IMR-90 (cell line): ENCODE results near the gene GFOD2. TPM values are rescaled to one million over a fixed set of nuclear protein-coding genes. Genes with fewer than 3 reads are reported as not detected.

Experiments used
- ATAC-seq: fragments of 200-7000 bp; cut with Tn5 transposase; 2 replicates; pipeline ENCODE4 v1.9.1; 2020; ENCODE audit warnings: low read depth, mild to moderate bottlenecking, moderate library complexity
- BruUV-seq: library from RNA; stranded (reverse); fragments of 400-500 nt; replicated peaks from 2 replicates; lab custom pipeline; 2021; lab: Mats Ljungman, UMichigan
- CTCF ChIA-PET: fragments of 300-600 bp; formaldehyde crosslinking; extraction: SDS; loops from one replicate; lab custom pipeline; 2021; ENCODE audit warnings: antibody characterized with exemption; lab: Yijun Ruan, JAX
- POLR2A ChIA-PET: fragments of 300-600 bp; sonication (Branson Sonifier 250); formaldehyde crosslinking; loops from one replicate; lab custom pipeline; 2022; ENCODE audit warnings: antibody characterized with exemption; ENCODE audit not compliant: unreplicated experiment; lab: Charles Lee
- DNase-seq: peaks from one replicate; pipeline ENCODE4 v3.0.0; 2013
- H2AFZ ChIP-seq: replicated peaks from 2 replicates; pipeline ENCODE3; 2013; ENCODE audit warnings: low read length, mild to moderate bottlenecking; ENCODE audit not compliant: poor library complexity
- H2AK5ac ChIP-seq: 2 replicates; pipeline ENCODE4 v1.6.1; 2013; ENCODE audit warnings: low read depth, low read length, inconsistent platforms
- H2AK9ac ChIP-seq: replicated peaks from 2 replicates; pipeline ENCODE3; 2013; ENCODE audit warnings: mild to moderate bottlenecking, low read depth, low read length, moderate library complexity; ENCODE audit not compliant: poor library complexity
- H2BK120ac ChIP-seq: 2 replicates; pipeline ENCODE4 v1.6.1; 2013; ENCODE audit warnings: low read depth, low read length, inconsistent platforms
- H2BK15ac ChIP-seq: 3 replicates; pipeline ENCODE4 v1.6.1; 2013; ENCODE audit warnings: low read depth, low read length, inconsistent platforms
- H2BK20ac ChIP-seq: 2 replicates; pipeline ENCODE4 v1.6.1; 2013; ENCODE audit warnings: low read depth, mild to moderate bottlenecking, inconsistent platforms, low read length, moderate library complexity
- H2BK5ac ChIP-seq: 2 replicates; pipeline ENCODE4 v1.6.1; 2013; ENCODE audit warnings: mild to moderate bottlenecking, low read depth, low read length, inconsistent platforms; ENCODE audit not compliant: poor library complexity, severe bottlenecking
- H3K14ac ChIP-seq: replicated peaks from 2 replicates; pipeline ENCODE4 v1.6.1; 2013; ENCODE audit warnings: low read depth, low read length, inconsistent platforms
- H3K18ac ChIP-seq: 2 replicates; pipeline ENCODE4 v1.6.1; 2013; ENCODE audit warnings: low read depth, low read length, control low read depth
- H3K23ac ChIP-seq: 2 replicates; pipeline ENCODE4 v1.6.1; 2013; ENCODE audit warnings: low read depth, low read length, inconsistent platforms
- H3K27ac ChIP-seq: 2 replicates; pipeline ENCODE4 v1.5.1; 2013; ENCODE audit warnings: mild to moderate bottlenecking, control low read depth, low read length; ENCODE audit not compliant: insufficient read depth
- H3K27me3 ChIP-seq: 2 replicates; pipeline ENCODE4 v1.6.1; 2013; ENCODE audit warnings: low read length; ENCODE audit not compliant: control insufficient read depth, insufficient read depth
- H3K36me3 ChIP-seq: 2 replicates; pipeline ENCODE4 v1.6.1; 2013; ENCODE audit warnings: low read length, mixed read lengths; ENCODE audit not compliant: control insufficient read depth, insufficient read depth
- H3K4ac ChIP-seq: 2 replicates; pipeline ENCODE4 v1.6.1; 2013; ENCODE audit warnings: low read depth, low read length, inconsistent platforms
- H3K4me1 ChIP-seq: 2 replicates; pipeline ENCODE4 v1.6.1; 2013; ENCODE audit warnings: low read length, mixed read lengths; ENCODE audit not compliant: control insufficient read depth, insufficient read depth
- H3K4me2 ChIP-seq: 2 replicates; pipeline ENCODE4 v1.6.1; 2013; ENCODE audit warnings: low read depth, mild to moderate bottlenecking, control low read depth, low read length, moderate library complexity
- H3K4me3 ChIP-seq: 2 replicates; pipeline ENCODE4 v1.5.1; 2013; ENCODE audit warnings: low read depth, mild to moderate bottlenecking, control low read depth, low read length, moderate library complexity; ENCODE audit not compliant: insufficient read depth
- H3K56ac ChIP-seq: 2 replicates; pipeline ENCODE4 v1.6.1; 2013; ENCODE audit warnings: low read length, inconsistent platforms; ENCODE audit not compliant: insufficient read depth; ENCODE audit errors: extremely low read depth
- H3K79me1 ChIP-seq, 2 experiments: 2 replicates each; pipeline ENCODE4 v1.6.1; 2013; ENCODE audit warnings: low read length in 2 of 2, inconsistent platforms in 1 of 2, low read depth in 1 of 2
- H3K9ac ChIP-seq: 2 replicates; pipeline ENCODE4 v1.6.1; 2013; ENCODE audit warnings: low read depth, low read length, control low read depth
- H3K9me1 ChIP-seq: 2 replicates; pipeline ENCODE4 v1.6.1; 2013; ENCODE audit warnings: low read length, inconsistent platforms; ENCODE audit not compliant: insufficient read depth
- H3K9me3 ChIP-seq: 2 replicates; pipeline ENCODE4 v1.6.1; 2013; ENCODE audit warnings: low read length; ENCODE audit not compliant: control insufficient read depth, insufficient read depth
- H4K20me1 ChIP-seq: 2 replicates; pipeline ENCODE4 v1.6.1; 2013; ENCODE audit warnings: low read length, inconsistent platforms; ENCODE audit not compliant: insufficient read depth
- H4K5ac ChIP-seq: 2 replicates; pipeline ENCODE4 v1.6.1; 2013; ENCODE audit warnings: mild to moderate bottlenecking, low read depth, low read length, control low read depth
- H4K8ac ChIP-seq, 2 experiments: 2 replicates each; pipeline ENCODE4 v1.6.1; 2013; ENCODE audit warnings: low read depth in 2 of 2, low read length in 2 of 2, control low read depth in 1 of 2, inconsistent platforms in 1 of 2
- H4K91ac ChIP-seq: 2 replicates; pipeline ENCODE4 v1.6.1; 2013; ENCODE audit warnings: low read depth, low read length, inconsistent platforms; ENCODE audit not compliant: insufficient read depth
- BHLHE40 ChIP-seq: fragments of 150-350 bp; IDR thresholded peaks from 2 replicates; pipeline ENCODE4 v1.6.1; 2016; ENCODE audit warnings: mild to moderate bottlenecking, low read depth, low read length
- CEBPB ChIP-seq: IDR thresholded peaks from 2 replicates; pipeline ENCODE4 v1.6.1; 2012; ENCODE audit warnings: low read depth, low read length, improper control_type of control experiment
- CHD1 ChIP-seq: IDR thresholded peaks from 2 replicates; pipeline ENCODE4 v1.6.1; 2012; ENCODE audit warnings: low read depth, low read length, improper control_type of control experiment
- CTCF ChIP-seq: conservative IDR thresholded peaks from 2 replicates; pipeline ENCODE4 v1.5.1; 2012; ENCODE audit warnings: mild to moderate bottlenecking, low read depth, low read length, improper control_type of control experiment
- ELK1 ChIP-seq: fragments of 150-350 bp; IDR thresholded peaks from 2 replicates; pipeline ENCODE4 v1.6.1; 2016; ENCODE audit warnings: low read depth, mild to moderate bottlenecking, low read length, moderate library complexity, borderline replicate concordance
- FOS ChIP-seq: fragments of 150-350 bp; IDR thresholded peaks from 2 replicates; pipeline ENCODE4 v1.6.1; 2016; ENCODE audit warnings: low read depth, low read length
- MAFK ChIP-seq: IDR thresholded peaks from 2 replicates; pipeline ENCODE4 v1.6.1; 2012; ENCODE audit warnings: low read depth, low read length, improper control_type of control experiment
- MAZ ChIP-seq: IDR thresholded peaks from 2 replicates; pipeline ENCODE4 v1.6.1; 2012; ENCODE audit warnings: low read depth, mild to moderate bottlenecking, low read length, improper control_type of control experiment, moderate library complexity, borderline replicate concordance
- MXI1 ChIP-seq: IDR thresholded peaks from 2 replicates; pipeline ENCODE4 v1.6.1; 2012; ENCODE audit warnings: low read depth, mild to moderate bottlenecking, low read length, moderate library complexity, borderline replicate concordance
- NFE2L2 ChIP-seq: fragments of 150-350 bp; IDR thresholded peaks from 2 replicates; pipeline ENCODE4 v1.6.1; 2016; ENCODE audit warnings: low read depth, mild to moderate bottlenecking, low read length
- POLR2A ChIP-seq: IDR thresholded peaks from 2 replicates; pipeline ENCODE4 v1.6.1; 2012; ENCODE audit warnings: mild to moderate bottlenecking, low read depth, low read length
- RAD21 ChIP-seq: IDR thresholded peaks from 2 replicates; pipeline ENCODE4 v1.6.1; 2012; ENCODE audit warnings: low read length, improper control_type of control experiment
- RCOR1 ChIP-seq: IDR thresholded peaks from 2 replicates; pipeline ENCODE4 v1.6.1; 2012; ENCODE audit warnings: mild to moderate bottlenecking, low read length, improper control_type of control experiment; ENCODE audit not compliant: insufficient replicate concordance
- RFX5 ChIP-seq: IDR thresholded peaks from 2 replicates; pipeline ENCODE4 v1.8.0; 2012; ENCODE audit warnings: low read depth, mild to moderate bottlenecking, low read length, moderate library complexity
- SMC3 ChIP-seq: fragments of 150-350 bp; IDR thresholded peaks from 2 replicates; pipeline ENCODE4 v1.6.1; 2016; ENCODE audit warnings: low read depth, mild to moderate bottlenecking, antibody characterized with exemption, low read length, moderate library complexity
- USF2 ChIP-seq: fragments of 150-350 bp; IDR thresholded peaks from 2 replicates; pipeline ENCODE4 v1.6.1; 2017; ENCODE audit warnings: mild to moderate bottlenecking, antibody characterized with exemption, low read length, low read depth
- WGBS, 2 experiments: methylation state at CpG; one replicate each; pipeline versions ENCODE4 v1.1.5 to v1.1.7; 2013; ENCODE audit warnings: missing lambda C conversion rate in 2 of 2; ENCODE audit not compliant: insufficient read length in 1 of 2; ENCODE audit errors: extremely low coverage in 2 of 2; 5-methylcytosine and 5-hydroxymethylcytosine counted together
- dilution Hi-C: fragments of 300-500 bp; cut with HindIII; formaldehyde crosslinking; loops from one replicate; pipeline ENCODE4 v1.14.3; 2018; ENCODE audit warnings: low sequenced_read_pairs; ENCODE audit not compliant: unreplicated experiment
- in situ Hi-C: fragments of 300-500 bp; cut with MboI; formaldehyde crosslinking; loops from 3 replicates; pipeline ENCODE4 v1.14.3; 2019; ENCODE audit warnings: low sequenced_read_pairs, inconsistent platforms, mixed read lengths
- intact Hi-C: fragments of 100-400 bp; cut with micrococcal nuclease; formaldehyde crosslinking; loops from 2 replicates; pipeline ENCODE4 v1.10.0; 2022
- polyA plus RNA-seq, 3 experiments: library from polyadenylated mRNA; depleted of rRNA; stranded (reverse); fragments of >200 nt; gene quantifications; 2 replicates each; pipeline ENCODE4 v1.2.3, GENCODE V29; 2012; ENCODE audit warnings: low replicate concordance in 1 of 3
- total RNA-seq: library from RNA; depleted of rRNA; stranded (reverse); fragments of >200 nt; gene quantifications from 2 replicates; pipeline ENCODE4 v1.2.3, GENCODE V29; 2012

Gene GFOD2
- total and polyA plus RNA-seq, 2 of the 4 experiments (the other 2 are of a cell fraction) = 12.3 to 18.1 TPM

GRCh38 chr16:67729636-67730248, 10.6 kb upstream of the GFOD2 start:
- DNase-seq (no peak), ATAC-seq (no peak)
- no peak overlapping the region for H3K9ac ChIP-seq
- POLR2A ChIA-PET = no interaction called here
- H2BK15ac ChIP-seq = no peak overlapping the region
- H3K18ac ChIP-seq = no peak overlapping the region
- no peak overlapping the region for H3K23ac ChIP-seq
- in situ Hi-C loops (no loop called here), dilution Hi-C loops (no loop called here), intact Hi-C loops (no loop called here)
- H3K27ac ChIP-seq = no peak overlapping the region
- H3K4ac ChIP-seq = no peak overlapping the region
- CTCF ChIA-PET = no interaction called here
- no peak for TF ChIP-seq NFE2L2
- no peak for TF ChIP-seq CTCF
- TF ChIP-seq SMC3 = no peak
- TF ChIP-seq POLR2A = no peak
- TF ChIP-seq ELK1 = no peak
- TF ChIP-seq MAFK = no peak
- TF ChIP-seq CEBPB = no peak
- TF ChIP-seq RAD21 = no peak
- TF ChIP-seq USF2 = no peak
- TF ChIP-seq RCOR1 = no peak
- TF ChIP-seq RFX5 = no peak
- no peak for TF ChIP-seq CHD1
- no peak for TF ChIP-seq FOS
- TF ChIP-seq BHLHE40 = no peak
- TF ChIP-seq MAZ = no peak
- TF ChIP-seq MXI1 = no peak
- 0 out of 2 replicates have a peak, but pooled peaks cover 2% of the 10 kb centered on the region for H3K4me1 ChIP-seq
- no peak overlapping the region for H3K56ac ChIP-seq
- BruUV-seq = no TSS peak
- H2BK20ac ChIP-seq = no peak overlapping the region
- H3K14ac ChIP-seq = no peak overlapping the region
- H4K20me1 ChIP-seq = no peaks in the 10 kb centered on the region
- H2AK9ac ChIP-seq = no peak overlapping the region
- H2AFZ ChIP-seq = no peak overlapping the region
- no peaks in the 10 kb centered on the region for H3K27me3 ChIP-seq
- no peak overlapping the region for H3K4me3 ChIP-seq
- H3K9me1 ChIP-seq = 0 out of 2 replicates have a peak, but pooled peaks cover 8% of the 10 kb centered on the region
- peaks cover 0 to 4% of the 10 kb centered on the region in 2 experiments; a peak in 1 of 4 replicates for H3K79me1 ChIP-seq
- H4K8ac ChIP-seq = no peak overlapping the region
- no peak overlapping the region for H3K4me2 ChIP-seq
- 100% methylated on average over 2 of the region's 14 CpGs; no CpG with 5 or more reads in 1 of the 2 experiments for WGBS, 2 experiments
- no peak overlapping the region for H2AK5ac ChIP-seq
- no peak overlapping the region for H2BK5ac ChIP-seq
- no peak overlapping the region for H4K5ac ChIP-seq
- no peak overlapping the region for H4K91ac ChIP-seq
- H2BK120ac ChIP-seq = no peak overlapping the region
- H3K36me3 ChIP-seq = peaks cover 59% of the 10 kb centered on the region
- no peaks in the 10 kb centered on the region for H3K9me3 ChIP-seq
